Loucy (cell line): ENCODE measurements around the gene ANKRD30B.
"Not testable (repeated sequence)": the region's sequence is repeated elsewhere in the genome, so short reads cannot be mapped to it uniquely, and the experiment has no call there.

ENCODE experiments used
- EZH2phosphoT487 ChIP-seq: fragments of 200-600 bp; IDR thresholded peaks from 2 replicates; pipeline ENCODE4 v1.6.1; 2018; ENCODE audit warnings: antibody characterized with exemption, mild to moderate bottlenecking, moderate library complexity, borderline replicate concordance
- TF ChIP-seq, protein P1 (sequence below): fragments of 200-600 bp; sonication (generic); conservative IDR thresholded peaks from 2 replicates; pipeline ENCODE4 v1.5.1; 2014; ENCODE audit warnings: mild to moderate bottlenecking, antibody characterized with exemption, low read length

DNA sequence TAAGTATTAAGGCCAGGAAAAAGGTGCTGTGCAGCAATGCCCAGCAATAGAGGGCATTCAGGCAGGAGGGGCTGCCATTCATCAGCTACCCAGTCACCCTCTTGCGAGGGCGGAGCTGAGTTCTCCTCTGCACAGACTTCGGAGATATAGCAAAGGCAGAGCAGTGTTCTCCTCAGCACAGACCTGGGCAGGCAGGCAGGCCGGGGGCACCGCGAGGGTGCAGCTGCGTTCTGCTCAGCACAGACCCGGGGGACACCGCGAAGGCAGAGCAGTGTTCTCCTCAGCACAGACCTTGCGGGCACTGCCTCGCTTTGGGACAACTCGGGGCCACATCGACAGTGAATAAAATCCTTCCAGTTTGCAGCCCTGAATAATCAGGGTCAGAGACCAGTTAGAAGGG, 130.9 kb downstream of the ANKRD30B start:
- TF ChIP-seq, protein P1, sequence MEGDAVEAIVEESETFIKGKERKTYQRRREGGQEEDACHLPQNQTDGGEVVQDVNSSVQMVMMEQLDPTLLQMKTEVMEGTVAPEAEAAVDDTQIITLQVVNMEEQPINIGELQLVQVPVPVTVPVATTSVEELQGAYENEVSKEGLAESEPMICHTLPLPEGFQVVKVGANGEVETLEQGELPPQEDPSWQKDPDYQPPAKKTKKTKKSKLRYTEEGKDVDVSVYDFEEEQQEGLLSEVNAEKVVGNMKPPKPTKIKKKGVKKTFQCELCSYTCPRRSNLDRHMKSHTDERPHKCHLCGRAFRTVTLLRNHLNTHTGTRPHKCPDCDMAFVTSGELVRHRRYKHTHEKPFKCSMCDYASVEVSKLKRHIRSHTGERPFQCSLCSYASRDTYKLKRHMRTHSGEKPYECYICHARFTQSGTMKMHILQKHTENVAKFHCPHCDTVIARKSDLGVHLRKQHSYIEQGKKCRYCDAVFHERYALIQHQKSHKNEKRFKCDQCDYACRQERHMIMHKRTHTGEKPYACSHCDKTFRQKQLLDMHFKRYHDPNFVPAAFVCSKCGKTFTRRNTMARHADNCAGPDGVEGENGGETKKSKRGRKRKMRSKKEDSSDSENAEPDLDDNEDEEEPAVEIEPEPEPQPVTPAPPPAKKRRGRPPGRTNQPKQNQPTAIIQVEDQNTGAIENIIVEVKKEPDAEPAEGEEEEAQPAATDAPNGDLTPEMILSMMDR, result not testable (repeated sequence)
- TF ChIP-seq EZH2phosphoT487, result not testable (repeated sequence)
